CD4-positive, alpha-beta T cell treated with Interleukin-15 for 4 hours (primary cell): ENCODE data around the gene CROCC2.
A peak's percentile ranks its signal among the peaks of the same experiment; 100 is the strongest.
"Not testable (repeated sequence)": the region's sequence is repeated elsewhere in the genome, so short reads cannot be mapped to it uniquely, and the experiment has no call there.

Source experiments
- DNase-seq: peaks from one replicate; pipeline ENCODE4 v3.0.0-alpha.2; 2020; ENCODE audit warnings: low spot score

The CROCC2 gene

DNA sequence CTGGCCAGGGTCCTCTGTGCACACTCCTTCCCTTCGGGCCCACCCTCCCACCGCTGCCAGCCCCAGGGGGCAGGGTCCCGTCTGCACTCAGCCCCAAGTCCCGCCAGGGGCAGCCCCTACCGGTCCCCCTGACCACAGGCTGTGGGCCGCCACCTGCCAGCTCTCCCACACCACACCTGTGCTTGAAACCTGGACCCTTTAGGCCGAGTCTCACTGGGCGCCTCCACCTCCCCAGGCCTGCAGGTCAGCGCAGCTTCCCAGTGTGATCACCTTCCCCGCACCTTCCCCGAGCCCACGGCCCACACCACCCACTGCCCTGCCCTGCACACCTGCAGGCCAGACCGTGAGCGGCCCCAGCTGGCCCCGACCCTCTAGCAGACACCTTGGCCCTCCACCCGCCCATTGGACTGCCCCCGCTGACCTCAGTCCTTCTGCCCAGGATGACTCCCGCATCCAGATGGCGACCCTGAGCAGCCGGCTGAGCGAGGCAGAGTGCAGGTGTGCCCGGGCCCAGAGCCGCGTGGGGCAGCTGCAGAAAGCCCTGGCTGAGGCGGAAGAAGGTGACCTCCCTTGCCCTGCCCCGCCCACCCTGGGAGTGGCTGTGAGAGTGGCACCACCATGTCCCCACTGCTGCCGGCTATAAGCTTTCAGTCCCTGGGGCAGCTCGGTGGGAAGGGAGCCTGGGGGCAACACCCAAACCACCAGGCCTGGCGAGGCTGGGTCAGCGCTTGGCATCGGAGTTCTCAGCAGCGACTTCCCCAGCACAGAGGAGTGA is 61.0 kb downstream of the CROCC2 start:
- DNase-seq, result no peak

- no peak for DNase-seq
These were observed 61.8 kb downstream of the CROCC2 start for GRCh38 chr2:240967681-240968621.

GRCh38 chr2:240968731-240969624 is 62.8 kb downstream of the CROCC2 start:
- DNase-seq, result no peak

- DNase-seq, result no peak
These were observed 64.0 kb downstream of the CROCC2 start for GRCh38 chr2:240970104-240970503.

GRCh38 chr2:240970816-240971215 is 64.7 kb downstream of the CROCC2 start:
- DNase-seq, result no peak

DNA sequence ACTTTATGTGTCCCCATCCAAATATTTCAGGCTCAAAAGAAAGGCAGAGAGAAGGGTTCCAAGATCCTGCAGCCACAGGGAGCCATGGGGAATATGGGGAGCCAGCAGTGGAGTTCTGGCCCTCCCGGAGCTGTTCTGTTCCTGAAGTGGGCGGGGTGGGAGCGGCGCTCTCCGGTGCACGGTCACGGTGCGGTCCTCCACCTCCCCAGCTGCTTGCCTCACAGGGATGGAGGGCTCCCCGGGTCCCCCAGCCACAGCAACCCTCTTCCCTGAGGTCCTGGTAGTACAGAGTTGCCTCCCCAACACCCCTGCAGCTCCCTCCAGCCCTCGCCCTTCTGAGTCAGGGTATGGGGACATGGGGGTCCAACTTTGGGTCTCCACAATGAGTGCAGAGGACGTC is 66.1 kb downstream of the CROCC2 start:
- no peak for DNase-seq

DNA sequence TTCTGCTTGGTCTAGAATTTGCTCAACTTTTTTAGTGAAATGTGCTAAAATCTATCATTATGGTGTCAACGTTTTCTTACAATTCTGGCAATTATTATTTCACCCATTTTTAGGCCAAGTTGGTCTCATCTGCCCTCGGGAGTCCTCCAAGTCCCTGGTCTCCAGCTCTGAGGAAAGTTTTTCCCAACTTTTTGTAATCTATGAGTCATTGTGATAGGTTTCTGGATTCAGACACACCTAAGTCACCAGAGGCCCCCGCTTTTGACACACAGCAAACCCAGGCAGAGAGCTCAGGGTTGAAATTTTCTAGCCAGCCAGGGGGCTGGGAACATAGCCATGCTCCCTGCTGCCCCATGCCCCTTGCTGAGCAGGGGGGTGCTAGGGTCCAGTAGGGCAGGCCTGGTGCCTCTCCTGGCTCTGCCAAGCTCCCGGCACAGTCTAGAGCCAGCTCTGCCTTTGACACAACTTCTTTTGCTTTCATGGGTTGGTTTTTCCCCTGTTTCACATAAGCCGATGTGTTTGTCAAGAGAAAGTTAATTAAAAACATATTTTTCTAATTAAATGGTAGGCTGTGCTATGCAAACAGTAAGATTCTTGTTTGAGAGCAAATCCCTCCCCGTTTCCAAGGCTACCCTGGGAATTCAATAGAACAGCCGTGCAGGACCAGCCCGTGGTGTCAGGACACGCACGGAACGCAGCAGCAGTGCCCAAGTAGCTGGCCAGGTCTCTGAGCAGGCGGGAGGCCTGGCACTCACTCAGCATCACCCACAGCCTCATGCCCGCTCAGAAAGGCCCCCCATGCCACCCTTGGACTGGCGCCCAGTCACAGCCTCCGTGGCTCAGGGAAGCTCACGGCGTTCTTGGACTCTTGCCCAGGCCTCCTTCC is 66.7 kb downstream of the CROCC2 start:
- DNase-seq, result no peak

- peak; percentile 46 for DNase-seq
These were observed 68.8 kb downstream of the CROCC2 start for GRCh38 chr2:240974771-240975572.

GRCh38 chr2:240975903-240976302 is 69.8 kb downstream of the CROCC2 start:
- not testable (repeated sequence) for DNase-seq

DNA sequence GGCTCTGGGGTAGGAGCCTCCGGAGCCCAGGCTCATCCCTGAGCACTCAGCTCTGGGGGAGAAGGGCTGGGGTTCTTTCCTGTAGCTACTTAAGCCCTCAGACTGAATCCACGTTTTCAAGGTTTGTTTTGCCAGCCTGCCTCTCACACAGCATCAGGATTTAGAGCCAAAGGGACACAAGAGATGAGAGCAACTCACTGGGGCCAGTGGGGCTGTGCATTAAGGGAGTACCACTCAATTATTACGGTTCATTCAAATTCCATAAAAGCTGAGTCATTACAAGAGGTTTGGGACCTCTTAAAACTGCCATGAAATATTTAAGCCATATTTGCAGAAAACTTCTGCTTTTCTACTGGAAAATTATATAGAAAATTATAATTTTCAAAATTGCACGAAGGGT is 75.1 kb downstream of the CROCC2 start:
- no peak for DNase-seq

- DNase-seq, result no peak
These were observed 76.0 kb downstream of the CROCC2 start for GRCh38 chr2:240981871-240982800.

DNA sequence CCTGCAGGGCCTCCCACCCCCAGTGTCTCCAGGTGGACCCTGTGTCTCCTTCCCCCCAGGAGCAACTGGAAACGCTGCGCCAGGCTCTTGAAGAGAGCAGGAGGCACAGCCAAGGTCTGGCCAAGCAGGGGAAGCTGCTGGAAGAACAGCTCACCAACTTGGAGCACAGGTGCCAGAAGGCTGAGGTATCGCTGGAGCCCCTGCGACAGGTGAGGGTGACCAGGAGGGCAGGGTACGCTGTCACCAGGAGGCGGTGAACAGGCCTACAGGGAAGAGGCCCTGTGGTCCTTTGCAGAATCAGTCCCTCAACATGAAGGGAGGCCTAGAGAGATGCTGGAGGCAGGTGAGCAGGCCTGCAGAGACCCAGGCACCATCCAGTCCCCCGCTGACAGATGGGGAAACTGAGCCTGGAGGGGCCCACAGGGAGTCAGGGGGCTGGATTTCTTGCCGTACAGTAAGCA is 76.7 kb downstream of the CROCC2 start:
- DNase-seq, result no peak

DNA sequence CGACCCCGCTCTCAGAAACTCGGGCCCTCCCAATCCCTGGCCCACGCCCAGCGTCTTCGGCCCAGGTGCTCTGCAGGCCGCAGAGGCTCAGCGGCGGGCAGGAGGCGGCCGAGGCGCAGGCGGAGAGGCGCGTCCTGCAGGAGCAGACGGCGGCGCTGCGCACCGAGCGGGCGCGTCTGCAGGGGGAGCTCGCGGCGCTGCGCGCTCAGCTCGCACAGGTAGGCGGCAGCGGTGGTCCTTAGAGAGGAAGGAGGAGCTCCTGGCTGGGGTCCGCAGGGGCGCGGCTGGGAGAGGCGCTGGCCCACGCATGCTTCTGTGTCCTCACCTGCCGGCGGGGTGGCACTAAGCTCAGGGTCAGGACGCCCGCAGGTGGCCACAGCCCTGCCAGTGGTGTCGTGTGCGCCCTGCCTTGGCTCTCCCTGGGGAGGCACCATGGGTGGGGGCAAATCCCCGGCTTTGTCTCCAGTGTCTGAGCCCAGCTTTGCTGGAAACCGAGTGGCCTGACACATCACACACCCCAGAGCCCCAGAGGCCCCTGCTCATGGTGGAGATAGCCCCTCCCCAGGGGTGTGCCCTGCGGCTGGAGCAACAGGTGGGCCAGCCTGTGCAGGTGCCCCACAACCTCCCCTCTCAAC is 77.3 kb downstream of the CROCC2 start:
- DNase-seq, result peak; percentile 5

GRCh38 chr2:240983996-240984498 is 77.9 kb downstream of the CROCC2 start:
- DNase-seq, result no peak

DNA sequence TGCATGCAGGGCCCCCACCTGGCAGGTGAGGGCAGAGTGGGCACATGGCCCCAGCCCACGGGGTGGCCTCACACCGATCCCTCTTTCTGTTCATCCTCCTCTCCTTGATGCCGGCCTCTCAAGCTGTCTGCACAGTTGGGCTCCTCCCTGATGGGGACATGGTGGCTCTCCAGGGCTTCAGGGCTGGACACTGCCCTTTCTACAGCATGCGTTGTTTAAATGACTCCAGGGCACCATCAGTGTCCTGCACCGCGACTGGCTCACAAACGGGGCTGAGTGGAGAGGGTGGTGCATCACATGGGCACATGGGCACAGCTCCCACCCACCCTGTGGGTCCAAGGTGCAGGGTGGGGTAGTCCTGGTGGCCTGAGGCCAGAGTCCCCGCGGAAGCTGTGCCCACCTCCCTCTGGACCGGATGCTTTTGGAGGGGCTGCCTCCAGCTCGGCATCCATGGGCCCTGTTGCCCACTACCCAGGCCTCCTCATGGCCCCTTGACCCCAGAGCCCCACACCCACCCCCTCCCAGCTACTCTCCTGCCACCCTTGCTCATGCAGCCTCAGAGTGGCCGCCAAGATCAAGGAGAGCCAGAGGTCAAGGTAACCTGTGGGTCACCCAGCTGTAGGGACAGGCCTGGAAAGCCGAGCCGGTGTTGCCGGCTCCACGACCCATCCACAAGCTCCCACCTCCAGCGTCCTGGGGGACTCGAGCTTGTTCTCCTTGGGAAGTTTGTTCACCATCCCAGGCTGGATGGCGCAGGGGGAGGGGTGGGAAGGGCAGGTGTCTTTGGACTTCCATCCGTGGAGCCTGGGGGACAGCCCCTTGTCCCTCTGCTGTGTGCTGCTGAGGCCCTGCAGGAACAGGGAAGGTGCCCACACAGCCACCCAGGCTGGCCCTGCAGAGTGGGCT is 80.0 kb downstream of the CROCC2 start:
- DNase-seq, result no peak

GRCh38 chr2:240986787-240987411 is 80.8 kb downstream of the CROCC2 start:
- DNase-seq, result no peak

DNA sequence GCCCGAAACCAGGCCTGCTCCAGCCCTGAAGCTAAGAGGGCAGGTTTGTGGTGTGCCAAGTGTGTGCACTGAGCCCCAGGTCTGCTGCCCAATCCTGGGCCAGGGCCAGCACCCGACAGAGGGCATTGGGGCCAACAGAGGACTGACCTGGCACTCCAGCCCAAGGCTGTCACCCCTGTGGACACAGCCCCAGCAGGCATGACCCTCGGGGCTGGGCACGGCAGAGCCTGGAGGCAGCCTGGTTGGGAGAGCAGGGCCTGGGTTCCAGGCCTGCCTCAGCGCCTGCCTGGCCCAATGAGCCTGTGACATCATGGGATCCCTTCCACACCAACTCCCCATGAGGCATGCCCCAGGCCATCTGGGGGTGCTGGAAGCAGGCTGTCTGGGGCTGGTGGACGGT is 81.5 kb downstream of the CROCC2 start:
- DNase-seq, result no peak
